HG02885 (cell line): ENCODE results near the gene GSN.

Source experiments
- ATAC-seq: cut with Tn5 transposase; IDR thresholded peaks from one replicate; pipeline ENCODE4 v1.9.1; 2021; ENCODE audit warnings: mild to moderate bottlenecking; ENCODE audit not compliant: unreplicated experiment, poor library complexity

The GSN gene

DNA sequence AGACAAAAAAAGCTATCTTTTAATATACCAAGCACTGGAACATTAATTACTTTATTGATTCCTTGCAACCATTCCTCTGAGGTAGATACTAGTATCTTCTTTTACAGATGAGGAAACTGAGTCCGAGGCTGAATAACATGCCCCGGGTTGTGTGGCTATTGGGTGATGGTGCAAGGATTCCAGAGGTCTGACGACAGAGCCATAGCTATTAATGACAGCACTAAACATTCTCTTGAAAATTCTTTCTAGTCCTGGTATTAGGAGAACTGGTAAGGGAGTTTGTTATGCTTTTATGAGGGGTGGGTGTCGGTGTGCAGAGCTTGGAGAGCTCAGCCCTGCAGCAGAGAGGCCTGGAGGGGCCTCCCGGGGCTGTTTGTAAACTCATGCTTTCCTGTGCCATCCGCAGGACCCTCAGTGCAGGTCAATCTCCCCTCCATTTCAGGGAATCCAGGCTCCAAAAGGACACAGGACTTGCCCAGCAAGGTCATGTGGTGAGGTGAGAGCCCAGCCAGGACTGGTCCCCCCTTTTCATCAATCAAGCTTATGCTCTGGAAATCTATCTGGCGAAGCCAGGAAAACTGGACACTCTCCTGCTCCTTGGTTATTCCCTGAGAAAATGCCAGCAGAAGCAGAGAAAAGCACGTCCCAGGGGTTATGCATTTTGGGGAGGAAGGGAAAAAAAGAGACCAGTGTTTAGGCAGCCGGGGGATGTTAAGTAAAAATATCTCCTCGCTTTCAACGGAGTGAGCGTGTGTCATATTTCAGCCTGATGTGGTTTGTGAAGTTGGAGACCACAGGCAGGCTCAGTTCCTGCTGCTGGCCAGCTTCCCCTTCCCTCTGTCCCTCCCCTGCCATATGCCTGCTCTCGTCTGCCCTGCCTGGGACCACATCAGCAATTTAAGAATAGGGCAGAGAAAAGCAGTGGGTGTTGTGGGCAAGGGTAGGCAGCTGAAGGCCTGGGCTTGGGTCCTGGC, 3.7 kb downstream of the GSN start:
- no peak for ATAC-seq

- no peak for ATAC-seq
These were observed 4.5 kb downstream of the GSN start for GRCh38 chr9:121272401-121272948.

GRCh38 chr9:121273064-121273775, 5.3 kb downstream of the GSN start:
- ATAC-seq = no peak

DNA sequence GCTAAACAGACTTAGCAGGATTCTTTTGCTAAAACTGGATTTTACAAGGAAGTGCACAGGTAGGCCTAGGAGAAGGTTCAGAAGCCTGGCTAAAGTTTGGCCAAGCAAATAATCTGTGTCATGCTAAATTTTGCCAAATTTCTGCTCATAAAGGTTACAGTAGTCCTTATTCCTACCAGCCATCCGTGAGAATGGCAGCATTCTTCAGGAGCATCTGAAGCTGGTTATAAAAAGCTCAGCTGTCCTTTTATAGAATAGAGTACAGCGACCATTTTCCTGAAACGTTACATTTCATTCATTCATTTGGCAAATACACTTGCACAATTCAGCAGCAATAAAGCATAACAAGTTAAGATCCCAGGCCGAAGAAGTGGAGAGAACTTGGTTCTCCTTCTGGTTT, 6.9 kb downstream of the GSN start:
- no peak for ATAC-seq

GRCh38 chr9:121275781-121276658, 8.1 kb downstream of the GSN start:
- ATAC-seq = no peak

DNA sequence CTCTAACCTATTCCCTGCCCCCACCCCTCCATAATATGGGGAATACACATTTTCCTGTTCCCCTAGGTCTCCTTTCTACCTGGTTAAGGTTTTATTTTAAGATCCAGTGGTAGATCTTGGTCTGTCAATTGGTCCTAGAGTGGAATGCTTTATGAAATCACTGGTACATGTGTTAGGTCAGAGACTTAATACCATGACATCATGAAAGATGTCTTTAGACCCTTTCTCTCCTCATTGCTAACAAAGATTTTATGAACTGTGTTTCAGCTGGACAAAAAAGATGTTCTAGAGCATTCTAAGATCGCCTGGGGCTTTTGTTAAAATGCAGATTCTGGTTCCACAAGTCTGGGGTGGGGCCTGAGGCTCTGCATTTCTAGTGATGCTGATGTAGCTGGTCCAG, 9.1 kb downstream of the GSN start:
- ATAC-seq = no peak

GRCh38 chr9:121277518-121278295, 9.7 kb downstream of the GSN start:
- no peak for ATAC-seq

DNA sequence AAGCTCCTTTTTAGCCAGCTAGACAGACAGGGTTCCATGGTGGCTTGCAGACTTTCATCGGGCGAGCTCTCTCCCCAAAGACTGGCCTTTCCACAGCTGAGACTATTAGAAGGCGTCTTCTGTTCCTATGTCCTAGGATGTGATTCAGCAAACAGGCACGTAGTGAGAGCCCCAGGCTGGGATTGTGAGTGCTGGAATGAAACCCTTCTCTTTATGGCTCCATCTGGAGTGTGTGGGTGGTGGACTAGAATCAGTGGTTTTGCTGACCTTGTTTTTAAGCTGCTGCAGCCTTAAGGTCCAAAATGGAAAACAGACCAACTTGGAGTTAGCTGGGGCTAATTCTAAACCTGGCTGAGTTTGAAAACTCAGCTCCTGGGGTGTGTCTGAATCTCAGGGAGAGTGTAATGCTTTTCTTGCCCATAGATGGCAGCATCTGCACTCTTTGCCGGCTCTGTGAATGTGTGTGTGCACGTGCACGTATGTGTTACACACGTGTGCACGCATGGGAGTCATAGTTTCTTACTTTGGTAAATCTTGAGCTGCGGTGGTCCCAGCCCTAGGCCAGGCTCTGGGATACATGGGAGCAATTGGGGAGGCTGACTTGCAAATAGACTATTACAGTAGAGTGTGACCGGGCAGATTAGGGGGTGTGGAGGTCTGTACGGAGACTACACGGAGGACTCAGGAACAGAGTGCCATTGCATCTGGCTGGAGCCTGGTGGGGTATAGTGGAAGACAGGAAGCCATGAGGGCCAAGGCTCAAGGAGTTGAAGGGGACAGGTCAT, 10.7 kb downstream of the GSN start:
- ATAC-seq = peak; percentile 46

GRCh38 chr9:121279776-121280388, 11.9 kb downstream of the GSN start:
- ATAC-seq = no peak

DNA sequence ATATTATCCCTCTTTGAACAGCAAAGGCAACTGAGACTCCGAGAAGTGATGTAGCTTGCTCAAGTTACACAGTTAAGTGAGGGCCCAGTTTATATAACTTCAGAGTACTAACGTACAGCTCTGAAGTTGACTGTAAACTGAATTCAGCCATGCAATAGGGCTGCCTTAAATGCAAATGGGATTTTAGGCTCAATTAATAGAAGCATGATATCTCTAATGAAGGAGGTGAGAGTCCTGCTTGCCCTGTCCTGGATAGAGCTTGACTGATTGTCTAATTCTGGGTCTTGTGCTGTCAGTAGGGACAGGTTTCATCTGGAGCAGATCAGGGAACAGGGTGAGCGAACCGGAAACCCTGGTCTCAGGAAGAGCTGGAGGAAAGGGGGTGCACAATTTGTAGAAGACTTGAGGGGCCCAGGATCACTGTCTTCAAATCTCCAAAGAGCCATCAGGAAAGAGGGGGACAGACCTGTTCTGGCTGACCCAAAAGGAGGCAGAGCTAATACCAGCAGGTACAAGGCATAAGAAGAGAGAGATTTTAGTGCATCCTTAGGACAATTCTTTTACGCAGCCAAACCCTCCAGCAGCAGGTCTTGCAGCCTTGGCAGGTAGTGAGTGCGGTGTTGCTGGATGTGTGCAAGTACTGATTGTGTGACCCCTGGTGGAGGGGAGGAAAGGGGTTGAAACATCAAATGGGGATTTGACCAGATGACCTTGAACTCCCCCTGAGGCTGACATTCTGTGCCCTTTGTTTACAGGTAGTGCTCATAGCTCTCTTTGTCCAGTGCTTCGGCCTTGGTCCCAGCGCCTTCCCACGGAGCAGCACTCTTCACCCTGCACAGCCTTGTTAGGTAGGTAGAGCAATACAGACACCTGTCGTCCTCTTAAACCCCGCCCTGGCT, 13.0 kb downstream of the GSN start:
- no peak for ATAC-seq

DNA sequence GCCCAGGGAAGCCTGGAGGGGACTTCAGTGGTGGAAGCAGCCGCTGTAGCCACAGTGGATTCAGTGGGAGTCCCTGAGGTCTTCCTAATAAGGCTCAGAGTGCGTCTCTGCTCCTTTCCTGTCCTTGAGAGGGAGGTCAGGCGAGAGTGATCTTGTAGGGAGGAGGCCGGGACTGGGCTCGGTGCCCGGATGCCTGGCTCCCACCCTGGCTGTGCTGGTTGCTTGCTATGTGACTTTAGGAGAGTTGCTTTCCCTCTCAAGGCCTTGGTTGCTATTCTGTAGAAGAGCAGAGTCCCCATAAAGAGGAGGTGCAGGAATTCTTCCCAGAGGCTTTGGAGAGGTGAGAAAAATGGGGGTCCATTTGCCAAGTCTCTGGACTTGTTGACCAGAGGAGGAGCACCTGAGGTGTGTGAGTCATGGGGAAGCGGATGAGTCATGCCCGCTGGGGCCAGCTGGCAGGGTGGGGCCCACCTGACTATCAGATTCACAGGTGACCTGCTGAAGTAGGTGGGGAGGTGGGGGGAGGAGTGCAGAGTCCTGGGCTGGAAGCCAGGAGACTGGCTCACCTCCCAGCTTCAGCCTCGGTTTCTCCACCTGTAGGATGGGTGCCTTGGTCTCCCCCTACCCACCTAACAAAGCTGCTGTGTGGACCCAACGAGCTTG, 13.8 kb downstream of the GSN start:
- ATAC-seq = no peak

- ATAC-seq = no peak
These were observed 14.5 kb downstream of the GSN start for GRCh38 chr9:121282277-121283079.

- ATAC-seq = no peak
These were observed 15.1 kb downstream of the GSN start for GRCh38 chr9:121283080-121283398.

DNA sequence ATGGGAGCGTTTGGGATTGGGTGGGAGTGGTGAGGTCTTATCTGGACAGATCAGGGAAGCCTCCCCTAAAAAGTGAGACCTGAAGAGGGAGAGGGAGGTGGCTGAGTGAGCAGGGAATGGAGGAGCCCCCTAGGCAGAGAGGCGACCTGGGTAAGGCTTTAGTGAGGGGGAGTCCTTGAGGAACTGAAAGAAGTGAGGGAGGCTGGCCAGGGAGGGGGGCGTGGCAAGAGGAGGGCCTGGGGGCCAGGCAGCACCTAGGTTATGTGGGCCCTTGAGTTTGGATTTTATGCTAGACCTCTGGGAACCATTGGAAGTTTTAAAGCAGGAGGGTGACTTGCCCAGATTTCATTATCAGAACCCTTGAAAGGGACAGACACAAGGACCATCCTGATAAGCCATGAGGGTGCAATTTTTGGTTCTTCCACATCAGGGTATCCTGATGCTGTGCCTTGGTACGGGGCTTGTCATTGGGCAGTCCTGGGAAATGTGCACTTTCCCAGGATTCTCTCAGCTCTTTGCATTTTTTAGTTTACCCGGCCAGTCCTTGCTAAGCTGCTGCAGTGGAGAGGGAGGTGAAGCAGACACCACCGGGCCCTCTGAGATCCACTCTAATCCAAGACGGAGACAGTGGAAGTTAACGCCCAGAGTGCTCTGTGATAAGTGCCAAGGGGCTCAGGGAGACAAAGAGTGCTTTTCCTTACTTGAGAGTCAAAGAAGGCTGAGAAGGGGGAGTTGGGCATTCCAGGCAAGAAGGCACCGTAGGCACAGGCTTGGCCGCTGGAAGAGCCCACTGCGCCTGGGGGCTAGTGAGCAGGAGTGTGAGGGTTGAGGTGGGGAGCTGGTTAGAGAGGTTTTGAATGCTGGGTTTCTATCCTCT, 16.1 kb downstream of the GSN start:
- ATAC-seq = no peak

- no peak for ATAC-seq
These were observed 16.9 kb downstream of the GSN start for GRCh38 chr9:121284733-121285451.
